ENCODE results near the gene TRIP11.

DNA sequence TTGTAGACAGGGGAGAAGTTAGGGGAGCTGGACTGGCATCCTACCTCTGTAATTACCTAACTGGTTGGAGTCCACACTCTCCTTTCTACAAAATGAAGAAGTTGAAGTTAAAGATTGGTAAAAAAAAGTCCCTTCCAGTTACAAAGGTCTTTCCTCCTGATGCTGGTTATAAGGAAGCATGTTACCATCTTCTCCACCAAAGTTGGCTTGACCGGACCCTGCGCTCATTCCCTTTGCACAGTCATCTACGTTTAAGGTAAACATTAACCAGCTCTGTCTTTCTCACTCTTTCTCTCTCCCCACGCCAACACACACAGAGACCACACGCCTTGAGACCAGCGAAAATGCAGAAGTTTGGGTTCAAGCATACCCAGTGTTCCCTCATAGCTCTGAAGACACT is 104.3 kb downstream of the TRIP11 start:
- TF ChIP-seq POLR2A (IDR thresholded peaks at IDR 0.05; ENCODE audit: low read depth, low read length) (no peak), POLR2AphosphoS5 (IDR thresholded peaks at IDR 0.05; ENCODE audit: low read depth, low read length) (no peak), SPI1 (IDR thresholded peaks at IDR 0.05; ENCODE audit: low read depth, low read length) (no peak), POU2F2 (IDR thresholded peaks at IDR 0.05; ENCODE audit: low read depth, low read length) (no peak), TAF1 (IDR thresholded peaks at IDR 0.05; ENCODE audit: low read depth, low read length) (no peak)

All from GM12891 (cell line).